ENCODE data around the gene ATF7.

ATF7 gene

GRCh38 chr12:53532021-53532420, 94.2 kb downstream of the ATF7 start:
- Histone ChIP-seq H3K36me3 (ENCODE audit: insufficient read depth, low read length) (peaks cover 17% of the 10 kb centered on the region), H3K9ac (ENCODE audit: low read depth, low read length) (no peak overlapping the region), H3K4me1 (ENCODE audit: insufficient read depth, low read length) (no peaks in the 10 kb centered on the region), H3K9me3 (ENCODE audit: control insufficient read depth, insufficient read depth, low read length) (no peaks in the 10 kb centered on the region)

DNA sequence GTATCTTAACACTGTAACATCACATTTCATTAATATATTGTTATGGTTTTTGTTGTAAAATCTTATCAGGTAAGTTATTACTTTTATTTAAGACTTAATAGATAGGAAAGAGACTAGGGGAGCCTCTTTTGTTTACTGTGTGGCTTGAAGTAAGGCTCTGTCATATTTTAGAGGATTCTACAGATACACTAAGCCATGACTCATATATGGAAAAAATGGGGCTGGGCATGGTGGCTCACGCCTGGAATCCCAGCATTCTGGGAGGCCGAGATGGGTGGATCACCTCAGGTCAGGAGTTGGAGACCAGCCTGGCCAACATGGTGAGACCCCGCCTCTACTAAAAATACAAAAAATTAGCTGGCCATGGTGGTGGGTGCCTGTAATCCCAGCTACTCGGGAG, 95.3 kb downstream of the ATF7 start:
- no peak overlapping the region for H3K9ac ChIP-seq (ENCODE audit: low read depth, low read length)
- peaks cover 17% of the 10 kb centered on the region for H3K36me3 ChIP-seq (ENCODE audit: insufficient read depth, low read length)
- H3K4me1 ChIP-seq (ENCODE audit: insufficient read depth, low read length) = no peaks in the 10 kb centered on the region
- no peaks in the 10 kb centered on the region for H3K9me3 ChIP-seq (ENCODE audit: control insufficient read depth, insufficient read depth, low read length)

GRCh38 chr12:53530061-53530460, 96.1 kb downstream of the ATF7 start:
- Histone ChIP-seq H3K9ac (ENCODE audit: low read depth, low read length) (no peak overlapping the region), H3K9me3 (ENCODE audit: control insufficient read depth, insufficient read depth, low read length) (no peaks in the 10 kb centered on the region), H3K4me1 (ENCODE audit: insufficient read depth, low read length) (no peaks in the 10 kb centered on the region), H3K36me3 (ENCODE audit: insufficient read depth, low read length) (peaks cover 17% of the 10 kb centered on the region)

DNA sequence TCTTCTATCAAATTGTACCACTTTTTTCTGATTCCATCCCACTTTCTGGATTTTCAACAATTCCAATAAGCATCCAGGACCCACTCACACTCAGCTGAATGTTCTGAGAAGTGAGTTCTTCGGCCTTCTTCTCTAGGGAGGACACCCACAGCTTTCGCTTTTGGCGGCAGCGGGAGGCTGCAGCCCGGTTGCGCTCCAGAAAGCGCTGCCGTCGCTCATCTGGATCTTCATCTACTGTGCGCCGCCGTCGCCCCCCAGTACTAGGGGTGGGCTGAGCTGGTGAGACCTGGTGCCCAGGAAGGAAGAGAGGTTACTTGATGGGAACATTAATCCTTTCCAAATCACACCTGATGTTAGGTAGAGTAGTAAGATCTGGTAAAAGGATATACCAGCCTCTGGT, 101.7 kb downstream of the ATF7 start:
- H3K9me3 ChIP-seq (ENCODE audit: control insufficient read depth, insufficient read depth, low read length) = no peaks in the 10 kb centered on the region
- H3K4me1 ChIP-seq (ENCODE audit: insufficient read depth, low read length) = no peaks in the 10 kb centered on the region
- H3K36me3 ChIP-seq (ENCODE audit: insufficient read depth, low read length) = peaks cover 5% of the 10 kb centered on the region; the same call in 1 of the 2 replicates
- no peak overlapping the region for H3K9ac ChIP-seq (ENCODE audit: low read depth, low read length)

DNA sequence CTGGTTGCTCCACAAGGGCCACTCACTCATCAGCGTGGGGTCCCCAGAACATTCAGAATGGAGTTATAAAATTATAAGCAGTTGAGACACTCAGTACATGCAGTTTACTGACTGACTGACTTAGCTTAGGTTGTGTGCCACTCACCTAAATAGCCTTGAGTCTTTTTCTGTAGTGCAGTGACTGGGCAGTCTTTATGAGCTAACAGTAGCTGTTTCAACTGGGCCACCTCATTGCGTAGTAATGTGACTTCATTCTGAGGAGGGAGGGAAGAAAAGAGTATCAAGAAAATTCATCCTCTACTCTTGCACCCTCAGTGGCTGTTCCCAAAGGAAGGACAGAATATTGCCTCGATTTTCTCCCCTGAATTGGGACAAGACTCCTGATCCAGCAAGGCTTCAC, 103.1 kb downstream of the ATF7 start:
- Histone ChIP-seq H3K9me3 (ENCODE audit: control insufficient read depth, insufficient read depth, low read length) (no peaks in the 10 kb centered on the region), H3K36me3 (ENCODE audit: insufficient read depth, low read length) (0 out of 2 replicates have a peak, but pooled peaks cover 5% of the 10 kb centered on the region), H3K4me1 (ENCODE audit: insufficient read depth, low read length) (no peaks in the 10 kb centered on the region), H3K9ac (ENCODE audit: low read depth, low read length) (no peak overlapping the region)

- no peaks in the 10 kb centered on the region for H3K4me1 ChIP-seq (ENCODE audit: insufficient read depth, low read length)
- no peak overlapping the region for H3K9ac ChIP-seq (ENCODE audit: low read depth, low read length)
- H3K36me3 ChIP-seq (ENCODE audit: insufficient read depth, low read length) = 0 out of 2 replicates have a peak, but pooled peaks cover 5% of the 10 kb centered on the region
- no peaks in the 10 kb centered on the region for H3K9me3 ChIP-seq (ENCODE audit: control insufficient read depth, insufficient read depth, low read length)
Measured at GRCh38 chr12:53518381-53518780, 107.8 kb downstream of the ATF7 start.

DNA sequence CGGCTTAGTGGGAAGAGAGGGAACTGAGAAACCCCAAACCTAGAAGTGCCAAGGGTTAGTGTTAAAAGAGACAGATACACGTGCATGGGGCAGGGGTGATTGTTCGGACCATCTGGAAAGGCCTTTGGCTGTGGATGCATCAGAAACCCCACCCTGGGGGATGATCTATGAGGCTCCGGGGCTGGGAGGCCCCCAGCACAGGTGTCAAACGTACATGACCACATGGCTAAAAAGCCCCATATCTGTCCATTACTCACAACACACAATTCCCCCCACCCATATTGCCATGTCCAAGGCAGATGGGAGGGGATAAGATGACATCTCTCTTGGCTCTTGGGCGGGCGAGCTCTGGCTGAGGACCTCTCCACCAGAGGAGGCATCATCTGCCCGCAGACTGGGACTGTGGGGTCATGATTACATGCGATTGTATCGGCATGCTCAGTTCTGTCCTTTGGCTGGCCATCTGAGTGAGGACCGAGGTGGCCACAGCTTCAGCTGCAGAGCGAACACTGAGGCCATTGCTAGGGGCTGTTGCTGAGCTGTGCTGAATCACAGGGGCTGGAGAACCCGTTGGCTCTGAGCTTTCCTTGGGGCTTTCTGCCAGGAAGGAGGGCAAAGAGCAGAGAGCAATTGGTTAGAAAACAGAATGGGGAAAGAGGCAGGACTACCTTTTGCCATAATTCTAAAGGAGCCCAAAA, 109.3 kb downstream of the ATF7 start:
- 0 out of 2 replicates have a peak, but pooled peaks cover 5% of the 10 kb centered on the region for H3K36me3 ChIP-seq (ENCODE audit: insufficient read depth, low read length)
- H3K9me3 ChIP-seq (ENCODE audit: control insufficient read depth, insufficient read depth, low read length) = no peaks in the 10 kb centered on the region
- H3K9ac ChIP-seq (ENCODE audit: low read depth, low read length) = no peak overlapping the region
- no peaks in the 10 kb centered on the region for H3K4me1 ChIP-seq (ENCODE audit: insufficient read depth, low read length)

DNA sequence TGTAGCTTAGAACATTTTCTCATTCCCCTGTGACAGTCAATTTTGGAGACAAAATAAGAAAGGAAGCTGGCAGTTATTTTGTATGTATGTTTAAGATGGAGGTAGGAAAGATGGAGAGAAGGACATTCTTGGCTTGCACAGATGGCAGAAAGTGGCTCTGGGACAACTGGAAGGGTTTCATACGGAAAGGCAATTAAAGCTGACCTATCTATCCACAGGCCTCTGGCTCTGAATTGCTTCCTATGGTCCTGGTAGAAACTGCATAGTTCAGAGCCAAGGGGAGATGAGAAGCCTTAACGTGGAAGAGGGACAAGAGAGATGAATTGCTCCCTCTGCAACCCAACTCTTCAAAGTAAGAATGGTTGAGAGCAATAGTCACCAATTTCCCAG, 110.9 kb downstream of the ATF7 start:
- 0 out of 2 replicates have a peak, but pooled peaks cover 3% of the 10 kb centered on the region for H3K36me3 ChIP-seq (ENCODE audit: insufficient read depth, low read length)
- H3K4me1 ChIP-seq (ENCODE audit: insufficient read depth, low read length) = no peaks in the 10 kb centered on the region
- H3K9ac ChIP-seq (ENCODE audit: low read depth, low read length) = no peak overlapping the region
- H3K9me3 ChIP-seq (ENCODE audit: control insufficient read depth, insufficient read depth, low read length) = no peaks in the 10 kb centered on the region

DNA sequence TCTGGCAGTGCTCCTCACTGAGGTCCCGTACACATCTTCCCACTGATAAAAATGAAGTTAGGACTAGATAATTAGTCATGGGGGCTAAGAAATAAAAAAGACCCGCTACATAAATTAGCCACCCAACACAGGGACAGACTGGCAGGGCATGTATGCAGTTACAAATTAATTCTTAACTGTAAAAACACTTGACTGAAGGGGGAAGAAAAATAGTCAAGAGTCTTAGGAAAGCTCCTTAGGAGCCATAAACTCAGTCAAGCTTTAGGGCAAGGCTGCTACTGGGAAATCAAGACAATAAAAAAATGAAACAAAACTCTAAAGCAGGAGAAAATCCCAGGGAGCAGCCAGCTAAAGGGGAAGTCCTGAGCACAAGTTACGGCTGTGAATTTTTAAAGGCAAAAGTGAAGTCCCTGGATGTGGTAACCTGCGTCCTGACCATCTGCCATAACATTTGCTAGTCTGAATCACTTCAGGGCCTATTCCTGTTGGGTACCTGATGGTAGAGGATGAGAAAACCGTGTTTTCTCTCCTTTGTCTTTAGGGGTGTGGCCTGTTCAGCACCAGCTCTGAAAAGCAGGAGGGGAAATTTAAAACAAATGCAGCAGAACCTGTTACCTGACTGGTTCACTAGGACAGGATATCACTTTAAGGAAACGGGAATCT, 111.4 kb downstream of the ATF7 start:
- Histone ChIP-seq H3K9me3 (ENCODE audit: control insufficient read depth, insufficient read depth, low read length) (no peaks in the 10 kb centered on the region), H3K36me3 (ENCODE audit: insufficient read depth, low read length) (no peaks in the 10 kb centered on the region), H3K4me1 (ENCODE audit: insufficient read depth, low read length) (no peaks in the 10 kb centered on the region), H3K9ac (ENCODE audit: low read depth, low read length) (no peak overlapping the region)

- Histone ChIP-seq H3K9ac (ENCODE audit: low read depth, low read length) (no peak overlapping the region), H3K4me1 (ENCODE audit: insufficient read depth, low read length) (no peaks in the 10 kb centered on the region; the same call in 1 of the 2 replicates), H3K9me3 (ENCODE audit: control insufficient read depth, insufficient read depth, low read length) (no peaks in the 10 kb centered on the region), H3K36me3 (ENCODE audit: insufficient read depth, low read length) (no peaks in the 10 kb centered on the region)
Measured at GRCh38 chr12:53513712-53514410, 112.3 kb downstream of the ATF7 start.

DNA sequence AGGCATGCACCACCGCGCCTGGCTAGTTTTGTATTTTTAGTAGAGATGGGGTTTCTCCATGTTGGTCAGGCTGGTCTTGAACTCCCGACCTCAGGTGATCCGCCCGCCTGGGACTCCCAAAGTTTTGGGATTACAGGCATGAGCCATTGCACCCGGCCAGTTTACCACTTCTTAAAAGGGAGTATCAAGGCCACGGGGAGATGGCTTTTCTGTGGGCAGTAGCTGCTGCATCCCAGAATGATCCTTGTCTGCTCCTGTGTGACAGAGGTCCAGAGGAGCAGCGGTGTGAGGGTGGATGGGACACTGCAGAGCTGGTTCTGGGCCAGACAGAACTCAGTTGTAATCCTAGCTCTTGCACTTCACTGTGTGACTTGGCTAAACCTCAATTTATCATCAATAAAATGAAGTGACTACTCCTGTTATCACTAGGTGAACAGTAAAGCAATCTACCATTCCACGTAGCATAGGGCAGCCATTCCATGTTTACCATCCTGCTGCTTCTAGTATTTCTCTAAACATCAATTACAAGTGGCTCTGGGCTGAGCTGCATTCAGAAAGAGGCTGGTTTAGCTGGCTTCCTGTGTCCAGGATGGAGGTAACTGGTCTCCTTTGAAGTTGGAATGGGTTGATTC, 115.9 kb downstream of the ATF7 start:
- H3K9me3 ChIP-seq (ENCODE audit: control insufficient read depth, insufficient read depth, low read length) = no peaks in the 10 kb centered on the region
- H3K9ac ChIP-seq (ENCODE audit: low read depth, low read length) = no peak overlapping the region
- H3K36me3 ChIP-seq (ENCODE audit: insufficient read depth, low read length) = no peaks in the 10 kb centered on the region
- H3K4me1 ChIP-seq (ENCODE audit: insufficient read depth, low read length) = no peaks in the 10 kb centered on the region; the same call in 1 of the 2 replicates

DNA sequence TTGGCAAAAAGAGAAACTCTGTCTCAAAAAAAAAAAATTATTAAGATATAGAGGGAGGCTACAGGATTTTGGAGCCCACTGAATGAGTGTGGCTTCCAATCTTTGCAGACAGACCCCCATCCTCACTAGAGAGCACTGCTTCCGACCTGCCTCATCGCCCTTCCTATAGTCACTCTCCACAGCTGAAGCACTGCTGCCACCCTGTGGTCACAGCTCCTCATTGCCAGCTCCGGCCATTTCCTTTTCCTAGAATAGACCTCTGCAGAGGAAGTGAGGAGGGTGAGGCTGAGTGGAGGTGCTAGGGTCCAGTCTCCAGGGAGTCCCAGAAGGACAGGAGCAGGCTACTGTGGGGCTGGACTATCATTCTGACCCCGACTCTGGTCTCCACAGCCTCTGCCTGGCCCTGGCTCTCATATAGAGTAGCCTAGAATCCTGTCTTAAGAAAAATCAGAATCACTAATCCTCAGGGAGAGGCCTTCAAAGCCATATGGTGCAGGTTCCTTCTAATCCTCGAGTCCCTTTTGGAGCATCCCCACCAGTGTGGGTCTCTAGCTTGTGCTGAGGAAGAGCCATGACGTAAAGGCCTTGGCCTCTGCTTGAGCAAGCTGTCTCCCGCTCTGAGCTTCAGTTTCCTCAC, 117.5 kb downstream of the ATF7 start:
- Histone ChIP-seq H3K4me1 (ENCODE audit: insufficient read depth, low read length) (no peaks in the 10 kb centered on the region; the same call in 1 of the 2 replicates), H3K9ac (ENCODE audit: low read depth, low read length) (no peak overlapping the region), H3K9me3 (ENCODE audit: control insufficient read depth, insufficient read depth, low read length) (no peaks in the 10 kb centered on the region), H3K36me3 (ENCODE audit: insufficient read depth, low read length) (no peaks in the 10 kb centered on the region)

- Histone ChIP-seq H3K36me3 (ENCODE audit: insufficient read depth, low read length) (no peaks in the 10 kb centered on the region), H3K9ac (ENCODE audit: low read depth, low read length) (no peak overlapping the region), H3K4me1 (ENCODE audit: insufficient read depth, low read length) (no peaks in the 10 kb centered on the region; the same call in 1 of the 2 replicates), H3K9me3 (ENCODE audit: control insufficient read depth, insufficient read depth, low read length) (no peaks in the 10 kb centered on the region)
Measured at GRCh38 chr12:53507603-53507885, 118.6 kb downstream of the ATF7 start.

DNA sequence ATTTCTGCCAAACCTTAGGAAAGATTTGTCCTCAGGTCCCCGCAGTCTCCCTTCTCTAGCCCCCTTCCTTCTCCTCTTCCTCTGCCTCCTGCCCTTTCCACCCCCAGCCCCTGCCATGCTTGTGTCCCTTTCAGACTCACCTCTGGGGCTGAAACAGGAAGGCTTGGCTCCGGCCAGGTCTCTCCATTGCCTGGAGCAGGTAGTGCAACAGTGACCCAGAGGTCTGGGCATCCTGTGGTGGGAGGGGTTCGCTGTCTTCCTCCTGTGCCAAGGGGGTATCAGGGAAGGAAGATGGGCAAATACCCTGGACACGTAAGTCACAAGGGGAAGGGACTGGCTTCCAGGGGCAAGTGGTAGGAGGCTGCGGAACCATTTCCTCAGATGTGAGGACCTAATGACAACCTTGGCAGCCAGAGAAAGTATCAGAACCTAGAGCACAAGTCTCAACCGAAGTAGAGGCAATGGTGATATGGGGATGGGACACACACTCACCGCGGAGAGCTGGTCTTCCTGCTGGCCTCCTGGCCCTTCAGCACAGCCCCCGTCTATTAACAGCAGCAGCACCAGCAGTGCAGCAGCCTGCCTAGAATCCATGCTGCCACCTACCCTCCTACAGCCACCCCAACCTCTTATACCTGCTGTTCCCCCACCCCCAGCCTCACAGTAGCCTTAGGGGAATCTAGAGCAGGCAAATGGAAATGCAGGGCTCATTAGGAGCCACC, 119.1 kb downstream of the ATF7 start, which contains the start of gene NPFF:
Gene NPFF (minus strand): TSS at position 604 of the 722 bp plus-strand sequence. CDS start 10 bp downstream, at position 594.
- H3K36me3 ChIP-seq (ENCODE audit: insufficient read depth, low read length) = no peaks in the 10 kb centered on the region
- peaks cover 1% of the 10 kb centered on the region; the same call in 1 of the 2 replicates for H3K4me1 ChIP-seq (ENCODE audit: insufficient read depth, low read length)
- H3K9me3 ChIP-seq (ENCODE audit: control insufficient read depth, insufficient read depth, low read length) = no peaks in the 10 kb centered on the region
- no peak within 1 kb of the TSS for H3K9ac ChIP-seq (ENCODE audit: low read depth, low read length)

Data from ES-I3 (cell line).